Measurements from ENCODE around the gene TFF3. TPM values are rescaled to one million over a fixed set of nuclear protein-coding genes. Genes with fewer than 3 reads are reported as not detected.
A peak's percentile ranks its signal among the peaks of the same experiment; 100 is the strongest.

The TFF3 gene
- polyA plus RNA-seq, 3 donors, result 0.07 TPM; not detected in 2

DNA sequence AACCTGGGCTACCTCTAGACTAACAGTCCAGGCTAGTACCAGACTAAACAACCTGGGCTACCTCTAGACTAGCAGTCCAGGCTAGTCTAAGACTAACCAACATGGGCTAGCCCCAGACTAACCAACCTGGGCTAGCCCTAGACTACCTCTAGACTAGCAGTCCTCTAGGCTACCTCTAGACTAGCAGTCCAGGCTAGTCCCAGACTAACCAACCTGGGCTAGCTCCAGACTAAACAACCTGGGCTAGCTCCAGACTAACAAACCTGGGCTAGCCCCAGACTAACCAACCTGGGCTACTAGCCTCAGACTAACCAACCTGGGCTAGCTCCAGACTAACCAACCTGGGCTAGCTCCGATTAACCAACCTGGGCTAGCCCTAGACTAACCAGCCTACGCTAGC, 33.6 kb upstream of the TFF3 start:
- no peak for DNase-seq
- H3K36me3 Mint-ChIP-seq, result no peaks in the 10 kb centered on the region
- no peak overlapping the region for H3K4me3 ChIP-seq (replicated peaks in 1 of 3; ENCODE audit: low read depth in 2 of 3, low read length in 3 of 3)
- H3K79me2 ChIP-seq (ENCODE audit: insufficient read depth, low read length), result no peaks in the 10 kb centered on the region
- H3K27me3 ChIP-seq (ENCODE audit: control insufficient read depth in 2 of 2, insufficient read depth in 2 of 2, low read length in 2 of 2), result no peaks in the 10 kb centered on the region
- intact Hi-C loops (cut with micrococcal nuclease), result no loop called here
- H3K36me3 ChIP-seq (replicated peaks in 1 of 2; ENCODE audit: control insufficient read depth in 1 of 2, insufficient read depth in 2 of 2, low read length in 2 of 2), result no peaks in the 10 kb centered on the region
- H3K4me1 ChIP-seq (ENCODE audit: control insufficient read depth in 1 of 2, insufficient read depth in 2 of 2, low read length in 2 of 2), result no peaks in the 10 kb centered on the region
- peaks cover 0 to 4% (median 2%) of the 10 kb centered on the region in 7 donors for H3K9me3 Mint-ChIP-seq
- no peak overlapping the region for H3K27ac ChIP-seq (ENCODE audit: low read depth in 1 of 2, low read length in 2 of 2)
- no peak overlapping the region for H3K4me3 Mint-ChIP-seq
- peaks cover 0 to 2% of the 10 kb centered on the region in 2 donors for H3K9me3 ChIP-seq (replicated peaks in 1 of 2; ENCODE audit: control insufficient read depth in 1 of 2, insufficient read depth in 1 of 2, low read length in 2 of 2)
- no peaks in the 10 kb centered on the region for H4K20me1 ChIP-seq (ENCODE audit: insufficient read depth, low read length)
- WGBS (ENCODE audit: insufficient coverage), result 96% methylated on average over 2 of the region's 2 CpGs
- H2AFZ ChIP-seq (ENCODE audit: insufficient read depth, low read depth, low read length, poor library complexity, severe bottlenecking), result no peak overlapping the region
- H3K4me2 ChIP-seq (replicated peaks; ENCODE audit: extremely low read depth, low read length, poor library complexity, severe bottlenecking), result no peak overlapping the region
- no peak overlapping the region for H3K27ac Mint-ChIP-seq
- TF ChIP-seq, protein P1, sequence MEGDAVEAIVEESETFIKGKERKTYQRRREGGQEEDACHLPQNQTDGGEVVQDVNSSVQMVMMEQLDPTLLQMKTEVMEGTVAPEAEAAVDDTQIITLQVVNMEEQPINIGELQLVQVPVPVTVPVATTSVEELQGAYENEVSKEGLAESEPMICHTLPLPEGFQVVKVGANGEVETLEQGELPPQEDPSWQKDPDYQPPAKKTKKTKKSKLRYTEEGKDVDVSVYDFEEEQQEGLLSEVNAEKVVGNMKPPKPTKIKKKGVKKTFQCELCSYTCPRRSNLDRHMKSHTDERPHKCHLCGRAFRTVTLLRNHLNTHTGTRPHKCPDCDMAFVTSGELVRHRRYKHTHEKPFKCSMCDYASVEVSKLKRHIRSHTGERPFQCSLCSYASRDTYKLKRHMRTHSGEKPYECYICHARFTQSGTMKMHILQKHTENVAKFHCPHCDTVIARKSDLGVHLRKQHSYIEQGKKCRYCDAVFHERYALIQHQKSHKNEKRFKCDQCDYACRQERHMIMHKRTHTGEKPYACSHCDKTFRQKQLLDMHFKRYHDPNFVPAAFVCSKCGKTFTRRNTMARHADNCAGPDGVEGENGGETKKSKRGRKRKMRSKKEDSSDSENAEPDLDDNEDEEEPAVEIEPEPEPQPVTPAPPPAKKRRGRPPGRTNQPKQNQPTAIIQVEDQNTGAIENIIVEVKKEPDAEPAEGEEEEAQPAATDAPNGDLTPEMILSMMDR (IDR thresholded peaks at IDR 0.05), result no peak
- H3K4me1 Mint-ChIP-seq, result no peaks in the 10 kb centered on the region
- peaks cover 0 to 4% (median 4%) of the 10 kb centered on the region in 3 donors for H3K27me3 Mint-ChIP-seq (ENCODE audit: low read depth in 3 of 3)
- no peak overlapping the region for H3K9ac ChIP-seq (ENCODE audit: insufficient read depth, low read length, poor library complexity, severe bottlenecking)

DNA sequence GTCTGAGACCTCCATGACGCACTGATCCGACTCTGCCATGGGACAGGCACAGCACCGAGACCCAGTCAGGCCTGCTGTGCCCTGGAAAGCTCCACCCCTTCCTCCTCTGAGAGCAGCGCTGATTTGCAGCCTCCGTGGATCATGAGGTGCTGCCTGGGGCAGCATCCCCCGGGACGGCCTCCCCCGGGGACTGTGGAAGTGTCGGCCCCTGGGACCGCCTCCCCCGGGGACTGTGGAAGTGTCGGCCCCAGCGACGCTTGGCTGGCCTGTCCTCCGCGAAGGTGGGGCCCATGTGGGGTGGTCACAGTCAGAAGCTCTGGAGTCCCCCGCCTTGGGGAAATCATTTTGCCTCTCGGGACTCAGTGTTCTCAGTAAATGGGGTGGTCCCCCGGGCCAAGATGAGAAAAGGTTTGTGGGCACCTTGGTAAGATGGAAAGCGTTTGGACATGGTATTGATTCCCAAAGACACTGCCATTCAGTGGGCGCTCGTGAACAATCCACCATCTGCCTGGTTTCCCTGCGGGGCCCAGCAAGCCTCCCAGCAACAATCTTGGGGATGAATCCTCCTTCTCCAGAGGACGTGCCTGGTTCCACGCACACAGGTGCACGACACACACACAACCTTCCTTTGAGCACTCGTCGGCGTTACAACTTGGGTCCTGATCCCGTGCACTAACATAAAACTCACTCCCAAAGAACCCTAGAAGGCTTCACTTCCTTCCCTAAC, 32.6 kb upstream of the TFF3 start:
- TF ChIP-seq, protein P1 (IDR thresholded peaks at IDR 0.05), result no peak
- Histone ChIP-seq H3K9me3 (replicated peaks in 1 of 2; ENCODE audit: control insufficient read depth in 1 of 2, insufficient read depth in 1 of 2, low read length in 2 of 2) (no peaks in the 10 kb centered on the region), H3K4me3 (replicated peaks in 1 of 3; ENCODE audit: low read depth in 2 of 3, low read length in 3 of 3) (no peak overlapping the region), H3K36me3 (replicated peaks in 1 of 2; ENCODE audit: control insufficient read depth in 1 of 2, insufficient read depth in 2 of 2, low read length in 2 of 2) (no peaks in the 10 kb centered on the region), H3K27ac (ENCODE audit: low read depth in 1 of 2, low read length in 2 of 2) (no peak overlapping the region), H3K79me2 (ENCODE audit: insufficient read depth, low read length) (no peaks in the 10 kb centered on the region), H3K4me2 (replicated peaks; ENCODE audit: extremely low read depth, low read length, poor library complexity, severe bottlenecking) (no peak overlapping the region), H2AFZ (ENCODE audit: insufficient read depth, low read depth, low read length, poor library complexity, severe bottlenecking) (no peak overlapping the region), H4K20me1 (ENCODE audit: insufficient read depth, low read length) (no peaks in the 10 kb centered on the region), H3K9ac (ENCODE audit: insufficient read depth, low read length, poor library complexity, severe bottlenecking) (no peak overlapping the region), H3K4me1 (ENCODE audit: control insufficient read depth in 1 of 2, insufficient read depth in 2 of 2, low read length in 2 of 2) (no peaks in the 10 kb centered on the region), H3K27me3 (ENCODE audit: control insufficient read depth in 2 of 2, insufficient read depth in 2 of 2, low read length in 2 of 2) (no peaks in the 10 kb centered on the region)
- no peak for DNase-seq
- H3K27ac Mint-ChIP-seq, result peak overlapping the region in 1 of 7 donors; percentile 40
- no peak overlapping the region for H3K4me3 Mint-ChIP-seq
- no peaks in the 10 kb centered on the region for H3K4me1 Mint-ChIP-seq
- WGBS (ENCODE audit: insufficient coverage), result 91% methylated on average over 26 of the region's 30 CpGs
- no peaks in the 10 kb centered on the region for H3K36me3 Mint-ChIP-seq
- intact Hi-C loops (cut with micrococcal nuclease), result no loop called here
- H3K27me3 Mint-ChIP-seq (ENCODE audit: low read depth in 3 of 3), result peaks cover 0 to 6% (median 2%) of the 10 kb centered on the region in 3 donors
- no peaks in the 10 kb centered on the region for H3K9me3 Mint-ChIP-seq
